Left renal cortex interstitium (tissue), 4 donors: Measurements from ENCODE around the gene CCIN. TPM values are rescaled to one million over a fixed set of nuclear protein-coding genes. Genes with fewer than 3 reads are reported as not detected.
"Not testable (repeated sequence)": the region's sequence is repeated elsewhere in the genome, so short reads cannot be mapped to it uniquely, and the experiment has no call there.

Experiments used
- DNase-seq, 4 donors: peaks; one replicate each; pipeline ENCODE4 v3.0.0-alpha.2; 2013; ENCODE audit warnings: low read depth in 4 of 4, low spot score in 2 of 4, missing footprints in 1 of 4
- polyA plus RNA-seq, 4 donors: library from polyadenylated mRNA; unstranded; fragments of 120-200 nt; gene quantifications; one replicate each; pipeline ENCODE4 v1.2.1, GENCODE V29; 2013; ENCODE audit not compliant: insufficient read length in 4 of 4

CCIN gene
- polyA plus RNA-seq = under 1 TPM; 0.27 to 0.61 (median 0.36) TPM

- DNase-seq = no peak
Observed at GRCh38 chr9:36169166-36169565, at the start of gene CCIN. Gene CCIN, plus strand, starts transcription at chr9:36169388. Its CDS starts 115 bp downstream, at chr9:36169503.

- no peak for DNase-seq
Observed at GRCh38 chr9:36119476-36119875, 49.7 kb upstream of the CCIN start.

GRCh38 chr9:36120705-36121104 is 48.5 kb upstream of the CCIN start:
- DNase-seq = no peak

- DNase-seq = no peak
Observed at GRCh38 chr9:36121971-36122370, 47.2 kb upstream of the CCIN start.

GRCh38 chr9:36123515-36123914 is 45.7 kb upstream of the CCIN start:
- no peak for DNase-seq

GRCh38 chr9:36125062-36125855 is 43.9 kb upstream of the CCIN start:
- DNase-seq = no peak

GRCh38 chr9:36126016-36126730 is 43.0 kb upstream of the CCIN start:
- no peak for DNase-seq

GRCh38 chr9:36127652-36128244 is 41.4 kb upstream of the CCIN start:
- no peak for DNase-seq

GRCh38 chr9:36128349-36128748 is 40.8 kb upstream of the CCIN start:
- DNase-seq = no peak

- no peak for DNase-seq
Observed at GRCh38 chr9:36129139-36129538, 40.0 kb upstream of the CCIN start.

GRCh38 chr9:36131666-36132065 is 37.5 kb upstream of the CCIN start:
- not testable (repeated sequence) for DNase-seq

GRCh38 chr9:36132086-36132485 is 37.1 kb upstream of the CCIN start:
- no peak for DNase-seq

GRCh38 chr9:36134761-36135505 is 34.3 kb upstream of the CCIN start:
- no peak for DNase-seq

- DNase-seq = no peak
Observed at GRCh38 chr9:36135741-36136271, 33.4 kb upstream of the CCIN start.

- peak in 2 of 4 donors; percentile 19 to 41 for DNase-seq
Observed at GRCh38 chr9:36136272-36136893, 32.8 kb upstream of the CCIN start, which contains the start of gene GLIPR2. Gene GLIPR2, plus strand, starts transcription at chr9:36136733. Its CDS starts 46 bp downstream, at chr9:36136779.

- peak in 2 of 4 donors; percentile 17 to 35 for DNase-seq
Observed at GRCh38 chr9:36136894-36137391, 32.2 kb upstream of the CCIN start.

- DNase-seq = peak in 2 of 4 donors; percentile 9 to 16
Observed at GRCh38 chr9:36137392-36138004, 31.7 kb upstream of the CCIN start.

- no peak for DNase-seq
Observed at GRCh38 chr9:36138496-36138895, 30.7 kb upstream of the CCIN start.

GRCh38 chr9:36138901-36139300 is 30.3 kb upstream of the CCIN start:
- DNase-seq = no peak
